ENCODE data around the gene NCCRP1. TPM values are rescaled to one million over a fixed set of nuclear protein-coding genes. Genes with fewer than 3 reads are reported as not detected.

The NCCRP1 gene
- total RNA-seq, 1 experiment from 2014 or later = not detected

GRCh38 chr19:39174558-39175544 is 21.9 kb upstream of the NCCRP1 start:
- Histone ChIP-seq H3K4me1 (ENCODE audit: low read length) (no peaks in the 10 kb centered on the region), H4K20me1 (ENCODE audit: insufficient read depth, low read depth, low read length) (no peaks in the 10 kb centered on the region), H2AFZ (ENCODE audit: low read length) (no peak overlapping the region), H3K27me3 (ENCODE audit: low read length) (no peaks in the 10 kb centered on the region), H3K9me2 (replicated peaks; ENCODE audit: insufficient read depth, low read length) (no peaks in the 10 kb centered on the region), H3K27ac (ENCODE audit: low read length) (no peak overlapping the region), H3K4me3 (ENCODE audit: low read length) (no peak overlapping the region), H3K9ac (ENCODE audit: low read length) (no peak overlapping the region), H3K79me2 (ENCODE audit: low read length) (no peaks in the 10 kb centered on the region), H3K4me2 (ENCODE audit: low read depth, low read length, poor library complexity, severe bottlenecking) (no peak overlapping the region), H3K9me3 (ENCODE audit: low read length) (no peaks in the 10 kb centered on the region), H3K36me3 (ENCODE audit: insufficient read depth, low read length) (no peaks in the 10 kb centered on the region)
- DNase-seq = no peak

DNA sequence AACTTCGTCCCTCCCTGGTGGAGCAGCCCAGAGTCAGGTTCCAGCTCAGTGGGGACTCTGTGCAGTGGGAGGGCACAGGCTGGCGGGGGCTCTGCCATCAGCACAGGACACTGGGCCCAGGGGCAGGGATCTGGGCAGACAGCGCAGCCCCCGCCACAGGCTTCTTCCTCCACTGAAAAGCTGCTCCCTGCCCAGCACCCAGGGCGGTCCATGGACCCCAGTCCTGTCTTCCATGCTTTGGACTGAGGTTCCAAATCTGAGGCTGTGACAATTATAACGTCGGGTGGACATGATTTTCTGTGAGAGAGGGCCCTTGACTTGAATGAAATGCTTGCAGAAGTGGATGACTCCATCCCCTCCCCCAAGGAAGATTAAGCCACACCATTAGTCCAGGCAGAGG is 21.2 kb upstream of the NCCRP1 start:
- Histone ChIP-seq H3K36me3 (ENCODE audit: insufficient read depth, low read length) (no peaks in the 10 kb centered on the region), H3K79me2 (ENCODE audit: low read length) (no peaks in the 10 kb centered on the region), H3K9ac (ENCODE audit: low read length) (no peak overlapping the region), H4K20me1 (ENCODE audit: insufficient read depth, low read depth, low read length) (no peaks in the 10 kb centered on the region), H2AFZ (ENCODE audit: low read length) (no peak overlapping the region), H3K4me2 (ENCODE audit: low read depth, low read length, poor library complexity, severe bottlenecking) (no peak overlapping the region), H3K27ac (ENCODE audit: low read length) (no peak overlapping the region), H3K9me2 (replicated peaks; ENCODE audit: insufficient read depth, low read length) (no peaks in the 10 kb centered on the region), H3K27me3 (ENCODE audit: low read length) (no peaks in the 10 kb centered on the region), H3K4me3 (ENCODE audit: low read length) (no peak overlapping the region), H3K9me3 (ENCODE audit: low read length) (no peaks in the 10 kb centered on the region), H3K4me1 (ENCODE audit: low read length) (no peaks in the 10 kb centered on the region)
- no peak for DNase-seq

DNA sequence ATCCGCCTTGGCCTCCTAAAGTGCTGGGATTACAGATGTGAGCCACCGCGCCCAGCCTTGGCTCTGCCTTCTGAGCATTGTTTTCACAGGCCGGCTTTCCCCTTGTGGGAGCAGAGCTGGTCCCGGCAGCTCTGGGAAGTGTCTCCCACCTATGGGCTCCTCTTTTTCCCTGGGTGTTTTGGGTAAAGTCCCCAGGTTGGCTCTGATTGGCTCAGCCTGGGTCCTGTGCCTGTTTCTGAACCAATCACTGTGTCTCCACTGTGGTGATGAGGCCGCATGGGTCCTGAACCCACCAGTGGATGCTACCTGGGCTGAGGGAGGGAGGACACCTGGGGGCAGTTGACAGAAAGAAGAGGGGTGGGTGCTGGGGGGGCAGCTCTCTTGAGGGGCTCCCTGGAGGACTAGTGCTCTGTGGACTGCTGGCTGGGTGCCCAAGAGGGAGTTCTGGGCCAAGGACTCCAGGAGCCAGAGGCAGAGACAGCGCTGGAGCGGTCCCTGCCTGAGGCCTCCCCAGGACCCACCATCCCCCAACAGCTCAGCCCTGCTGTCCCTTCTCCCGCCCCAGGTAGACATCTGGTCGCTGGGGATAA is 19.6 kb upstream of the NCCRP1 start:
- Histone ChIP-seq H3K27me3 (ENCODE audit: low read length) (no peaks in the 10 kb centered on the region), H3K9me3 (ENCODE audit: low read length) (no peaks in the 10 kb centered on the region), H4K20me1 (ENCODE audit: insufficient read depth, low read depth, low read length) (no peaks in the 10 kb centered on the region), H3K4me2 (ENCODE audit: low read depth, low read length, poor library complexity, severe bottlenecking) (no peak overlapping the region), H3K9ac (ENCODE audit: low read length) (no peak overlapping the region), H2AFZ (ENCODE audit: low read length) (no peak overlapping the region), H3K27ac (ENCODE audit: low read length) (no peak overlapping the region), H3K36me3 (ENCODE audit: insufficient read depth, low read length) (no peaks in the 10 kb centered on the region), H3K4me1 (ENCODE audit: low read length) (no peaks in the 10 kb centered on the region), H3K9me2 (replicated peaks; ENCODE audit: insufficient read depth, low read length) (no peaks in the 10 kb centered on the region), H3K79me2 (ENCODE audit: low read length) (no peaks in the 10 kb centered on the region), H3K4me3 (ENCODE audit: low read length) (no peak overlapping the region)
- no peak for DNase-seq

GRCh38 chr19:39177736-39178135 is 19.0 kb upstream of the NCCRP1 start:
- Histone ChIP-seq H3K4me2 (ENCODE audit: low read depth, low read length, poor library complexity, severe bottlenecking) (no peak overlapping the region), H2AFZ (ENCODE audit: low read length) (no peak overlapping the region), H3K79me2 (ENCODE audit: low read length) (no peaks in the 10 kb centered on the region), H3K9ac (ENCODE audit: low read length) (no peak overlapping the region), H3K4me1 (ENCODE audit: low read length) (no peaks in the 10 kb centered on the region), H3K4me3 (ENCODE audit: low read length) (no peak overlapping the region), H3K36me3 (ENCODE audit: insufficient read depth, low read length) (no peaks in the 10 kb centered on the region), H3K27me3 (ENCODE audit: low read length) (no peaks in the 10 kb centered on the region), H3K9me3 (ENCODE audit: low read length) (no peaks in the 10 kb centered on the region), H4K20me1 (ENCODE audit: insufficient read depth, low read depth, low read length) (no peaks in the 10 kb centered on the region), H3K9me2 (replicated peaks; ENCODE audit: insufficient read depth, low read length) (no peaks in the 10 kb centered on the region), H3K27ac (ENCODE audit: low read length) (no peak overlapping the region)
- no peak for DNase-seq

- H3K9ac ChIP-seq (ENCODE audit: low read length) = no peak overlapping the region
- no peaks in the 10 kb centered on the region for H3K27me3 ChIP-seq (ENCODE audit: low read length)
- H3K4me2 ChIP-seq (ENCODE audit: low read depth, low read length, poor library complexity, severe bottlenecking) = no peak overlapping the region
- no peak overlapping the region for H2AFZ ChIP-seq (ENCODE audit: low read length)
- no peaks in the 10 kb centered on the region for H3K36me3 ChIP-seq (ENCODE audit: insufficient read depth, low read length)
- no peak for DNase-seq
- H3K9me3 ChIP-seq (ENCODE audit: low read length) = no peaks in the 10 kb centered on the region
- no peak overlapping the region for H3K27ac ChIP-seq (ENCODE audit: low read length)
- no peak overlapping the region for H3K4me3 ChIP-seq (ENCODE audit: low read length)
- no peaks in the 10 kb centered on the region for H4K20me1 ChIP-seq (ENCODE audit: insufficient read depth, low read depth, low read length)
- no peaks in the 10 kb centered on the region for H3K9me2 ChIP-seq (replicated peaks; ENCODE audit: insufficient read depth, low read length)
- H3K79me2 ChIP-seq (ENCODE audit: low read length) = no peaks in the 10 kb centered on the region
- H3K4me1 ChIP-seq (ENCODE audit: low read length) = no peaks in the 10 kb centered on the region
Observed at GRCh38 chr19:39178296-39179006, 18.3 kb upstream of the NCCRP1 start.

DNA sequence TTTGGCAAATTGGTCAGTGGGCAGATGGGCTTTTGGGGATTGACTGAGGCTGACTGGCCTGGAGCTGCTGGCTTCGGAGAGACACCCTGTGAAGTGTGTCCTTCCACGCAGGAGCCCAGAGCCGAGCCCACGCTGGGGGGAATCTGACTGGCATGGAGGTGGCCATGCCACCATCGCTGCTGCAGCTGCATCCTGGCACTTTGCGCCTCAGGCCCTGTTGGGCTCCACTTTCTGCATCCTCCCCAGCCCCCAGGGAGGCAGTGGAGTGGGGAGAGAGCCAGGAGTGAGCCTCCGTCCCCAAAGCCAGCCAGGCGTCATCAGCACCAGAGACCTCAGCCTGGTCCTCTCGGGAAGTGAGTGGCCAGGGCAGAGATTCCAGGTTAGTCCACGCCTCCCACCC is 17.0 kb upstream of the NCCRP1 start:
- no peaks in the 10 kb centered on the region for H3K79me2 ChIP-seq (ENCODE audit: low read length)

GRCh38 chr19:39180749-39181148 is 16.0 kb upstream of the NCCRP1 start:
- Histone ChIP-seq H3K27me3 (ENCODE audit: low read length) (no peaks in the 10 kb centered on the region), H3K9me3 (ENCODE audit: low read length) (no peaks in the 10 kb centered on the region), H2AFZ (ENCODE audit: low read length) (no peak overlapping the region), H3K27ac (ENCODE audit: low read length) (no peak overlapping the region), H3K4me1 (ENCODE audit: low read length) (no peaks in the 10 kb centered on the region), H3K9ac (ENCODE audit: low read length) (no peak overlapping the region), H3K4me2 (ENCODE audit: low read depth, low read length, poor library complexity, severe bottlenecking) (no peak overlapping the region), H3K9me2 (replicated peaks; ENCODE audit: insufficient read depth, low read length) (no peaks in the 10 kb centered on the region), H3K36me3 (ENCODE audit: insufficient read depth, low read length) (no peaks in the 10 kb centered on the region), H3K79me2 (ENCODE audit: low read length) (no peaks in the 10 kb centered on the region), H3K4me3 (ENCODE audit: low read length) (no peak overlapping the region), H4K20me1 (ENCODE audit: insufficient read depth, low read depth, low read length) (no peaks in the 10 kb centered on the region)
- no peak for DNase-seq

More for the DNA sequence above, 17.0 kb upstream of the NCCRP1 start:
- Histone ChIP-seq H4K20me1 (ENCODE audit: insufficient read depth, low read depth, low read length) (no peaks in the 10 kb centered on the region), H3K4me1 (ENCODE audit: low read length) (no peaks in the 10 kb centered on the region), H3K9ac (ENCODE audit: low read length) (no peak overlapping the region), H3K27me3 (ENCODE audit: low read length) (no peaks in the 10 kb centered on the region), H3K9me2 (replicated peaks; ENCODE audit: insufficient read depth, low read length) (no peaks in the 10 kb centered on the region), H3K27ac (ENCODE audit: low read length) (no peak overlapping the region), H3K9me3 (ENCODE audit: low read length) (no peaks in the 10 kb centered on the region), H3K36me3 (ENCODE audit: insufficient read depth, low read length) (no peaks in the 10 kb centered on the region), H3K4me2 (ENCODE audit: low read depth, low read length, poor library complexity, severe bottlenecking) (no peak overlapping the region), H2AFZ (ENCODE audit: low read length) (no peak overlapping the region), H3K4me3 (ENCODE audit: low read length) (no peak overlapping the region)
- DNase-seq = no peak

All from Karpas-422 (cell line).